ENCODE results near the gene CD40LG.

DNA sequence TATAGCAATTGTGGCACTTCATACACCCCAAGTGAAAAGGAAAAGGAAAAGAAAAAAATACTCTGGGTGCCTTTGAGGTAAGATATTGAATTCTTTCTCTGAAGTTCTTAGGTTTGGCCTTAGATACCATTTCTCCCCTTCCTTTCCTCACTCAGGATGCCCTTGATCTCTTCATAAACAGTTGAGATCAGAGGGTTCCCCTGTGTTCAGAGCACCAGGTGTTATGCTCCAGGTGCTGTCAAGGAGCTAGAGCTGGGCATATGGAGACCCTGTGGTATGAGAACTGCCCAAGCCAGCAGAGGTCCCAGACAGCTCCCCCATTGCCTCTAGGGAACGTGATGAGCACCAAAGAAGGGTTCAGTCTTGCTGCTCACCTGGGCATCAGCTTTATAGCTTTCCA, 17.1 kb upstream of the CD40LG start:
- TF ChIP-seq, protein P1, sequence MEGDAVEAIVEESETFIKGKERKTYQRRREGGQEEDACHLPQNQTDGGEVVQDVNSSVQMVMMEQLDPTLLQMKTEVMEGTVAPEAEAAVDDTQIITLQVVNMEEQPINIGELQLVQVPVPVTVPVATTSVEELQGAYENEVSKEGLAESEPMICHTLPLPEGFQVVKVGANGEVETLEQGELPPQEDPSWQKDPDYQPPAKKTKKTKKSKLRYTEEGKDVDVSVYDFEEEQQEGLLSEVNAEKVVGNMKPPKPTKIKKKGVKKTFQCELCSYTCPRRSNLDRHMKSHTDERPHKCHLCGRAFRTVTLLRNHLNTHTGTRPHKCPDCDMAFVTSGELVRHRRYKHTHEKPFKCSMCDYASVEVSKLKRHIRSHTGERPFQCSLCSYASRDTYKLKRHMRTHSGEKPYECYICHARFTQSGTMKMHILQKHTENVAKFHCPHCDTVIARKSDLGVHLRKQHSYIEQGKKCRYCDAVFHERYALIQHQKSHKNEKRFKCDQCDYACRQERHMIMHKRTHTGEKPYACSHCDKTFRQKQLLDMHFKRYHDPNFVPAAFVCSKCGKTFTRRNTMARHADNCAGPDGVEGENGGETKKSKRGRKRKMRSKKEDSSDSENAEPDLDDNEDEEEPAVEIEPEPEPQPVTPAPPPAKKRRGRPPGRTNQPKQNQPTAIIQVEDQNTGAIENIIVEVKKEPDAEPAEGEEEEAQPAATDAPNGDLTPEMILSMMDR (IDR thresholded peaks at IDR 0.05; ENCODE audit: low read depth, low read length): no peak
- TF ChIP-seq, protein P2, sequence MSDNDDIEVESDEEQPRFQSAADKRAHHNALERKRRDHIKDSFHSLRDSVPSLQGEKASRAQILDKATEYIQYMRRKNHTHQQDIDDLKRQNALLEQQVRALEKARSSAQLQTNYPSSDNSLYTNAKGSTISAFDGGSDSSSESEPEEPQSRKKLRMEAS (IDR thresholded peaks at IDR 0.05; ENCODE audit: low read depth, low read length): no peak
- no peak for TF ChIP-seq POLR2A (IDR thresholded peaks at IDR 0.05; ENCODE audit: extremely low read depth, insufficient read length)
